Spinal cord (tissue), 10 donors: Measurements from ENCODE around the gene TLE2. TPM values are rescaled to one million over a fixed set of nuclear protein-coding genes. Genes with fewer than 3 reads are reported as not detected.
A peak's percentile ranks its signal among the peaks of the same experiment; 100 is the strongest.

Experiments used
- DNase-seq, 6 donors: peaks; one replicate each; pipeline versions ENCODE4 v3.0.0 to v3.0.0-alpha.2; 2013 to 2015; ENCODE audit warnings: low spot score in 6 of 6, low read depth in 4 of 6
- H3K27ac ChIP-seq: one replicate; pipeline ENCODE4 v1.5.1; 2013; ENCODE audit warnings: low read depth, low read length, control low read depth
- H3K27me3 ChIP-seq: one replicate; pipeline ENCODE4 v1.6.1; 2013; ENCODE audit warnings: low read length; ENCODE audit not compliant: control insufficient read depth, insufficient read depth
- H3K36me3 ChIP-seq: one replicate; pipeline ENCODE4 v1.6.1; 2013; ENCODE audit warnings: low read length; ENCODE audit not compliant: control insufficient read depth, insufficient read depth
- H3K4me1 ChIP-seq: one replicate; pipeline ENCODE4 v1.6.1; 2013; ENCODE audit warnings: low read length; ENCODE audit not compliant: control insufficient read depth, insufficient read depth
- H3K4me3 ChIP-seq: one replicate; pipeline ENCODE4 v1.5.1; 2013; ENCODE audit warnings: low read depth, low read length, control low read depth
- H3K9me3 ChIP-seq: one replicate; pipeline ENCODE4 v1.6.1; 2013; ENCODE audit warnings: low read length; ENCODE audit not compliant: control insufficient read depth, insufficient read depth
- WGBS: methylation state at CpG from one replicate; pipeline ENCODE4 v1.1.5; 2013; ENCODE audit warnings: missing lambda C conversion rate; ENCODE audit not compliant: insufficient coverage; 5-methylcytosine and 5-hydroxymethylcytosine counted together
- polyA plus RNA-seq, 2 donors: library from polyadenylated mRNA; unstranded; fragments of 120-200 nt; gene quantifications; one replicate each; pipeline ENCODE4 v1.2.1, GENCODE V29; 2013; ENCODE audit not compliant: insufficient read length in 2 of 2
- total RNA-seq, 2 donors: library from RNA; depleted of rRNA in 1 of 2; stranded (reverse); fragments of 120-200 nt in 1 of 2; fragments of >200 nt in 1 of 2; gene quantifications; one replicate each; pipeline versions ENCODE4 v1.2.3 to v1.2.4, GENCODE V29; 2013 to 2014
- donor health status: healthy.

The TLE2 gene
- total and polyA plus RNA-seq, 4 donors = 14.9 to 101 (median 52.6) TPM

- H3K4me1 ChIP-seq = peaks cover 52% of the 10 kb centered on the region
- 71% methylated on average over 3 of the region's 5 CpGs for WGBS
These were observed 2.5 kb upstream of the TLE2 start for GRCh38 chr19:3031607-3031867.

GRCh38 chr19:3028305-3029064 lies 595 bp downstream of the TLE2 start:
- H3K36me3 ChIP-seq = peaks cover 12% of the 10 kb centered on the region
- peak in 1 of 6 donors; percentile 41 for DNase-seq
- WGBS = 0% methylated on average over 35 of the region's 40 CpGs
- no peak overlapping the region for H3K27ac ChIP-seq
- peaks cover 36% of the 10 kb centered on the region for H3K4me1 ChIP-seq
- no peaks in the 10 kb centered on the region for H3K9me3 ChIP-seq
- peak overlapping the region; percentile 65 for H3K4me3 ChIP-seq
- peaks cover 55% of the 10 kb centered on the region for H3K27me3 ChIP-seq

More at GRCh38 chr19:3031607-3031867, 2.5 kb upstream of the TLE2 start:
- Histone ChIP-seq H3K27ac (no peak overlapping the region), H3K27me3 (peaks cover 52% of the 10 kb centered on the region), H3K4me3 (no peak overlapping the region), H3K9me3 (no peaks in the 10 kb centered on the region), H3K36me3 (peaks cover 5% of the 10 kb centered on the region)
- no peak for DNase-seq

- H3K27ac ChIP-seq = no peak overlapping the region
- peaks cover 12% of the 10 kb centered on the region for H3K36me3 ChIP-seq
- DNase-seq = no peak
- no peaks in the 10 kb centered on the region for H3K9me3 ChIP-seq
- H3K4me3 ChIP-seq = no peak overlapping the region
- peaks cover 35% of the 10 kb centered on the region for H3K4me1 ChIP-seq
- peaks cover 55% of the 10 kb centered on the region for H3K27me3 ChIP-seq
- 47% methylated on average over 4 of the region's 9 CpGs for WGBS
These were observed 1.1 kb downstream of the TLE2 start for GRCh38 chr19:3027981-3028304.

- no peak overlapping the region for H3K27ac ChIP-seq
- DNase-seq = no peak
- WGBS = 71% methylated on average over 2 of the region's 2 CpGs
- H3K27me3 ChIP-seq = peaks cover 52% of the 10 kb centered on the region
- H3K4me1 ChIP-seq = peaks cover 35% of the 10 kb centered on the region
- peaks cover 12% of the 10 kb centered on the region for H3K36me3 ChIP-seq
- H3K4me3 ChIP-seq = no peak overlapping the region
- no peaks in the 10 kb centered on the region for H3K9me3 ChIP-seq
These were observed 1.8 kb downstream of the TLE2 start for GRCh38 chr19:3027292-3027691.

- DNase-seq = no peak
- peaks cover 51% of the 10 kb centered on the region for H3K27me3 ChIP-seq
- H3K9me3 ChIP-seq = no peaks in the 10 kb centered on the region
- no peak overlapping the region for H3K27ac ChIP-seq
- H3K4me3 ChIP-seq = no peak overlapping the region
- H3K36me3 ChIP-seq = peaks cover 12% of the 10 kb centered on the region
- peaks cover 35% of the 10 kb centered on the region for H3K4me1 ChIP-seq
- 100% methylated on average over 1 of the region's 1 CpG for WGBS
These were observed 2.3 kb downstream of the TLE2 start for GRCh38 chr19:3026768-3027167.

GRCh38 chr19:3025549-3025886 lies 3.6 kb downstream of the TLE2 start:
- H3K27ac ChIP-seq = no peak overlapping the region
- no peaks in the 10 kb centered on the region for H3K9me3 ChIP-seq
- H3K27me3 ChIP-seq = peaks cover 40% of the 10 kb centered on the region
- no peak overlapping the region for H3K4me3 ChIP-seq
- DNase-seq = no peak
- peaks cover 35% of the 10 kb centered on the region for H3K4me1 ChIP-seq
- WGBS = 58% methylated on average over 8 of the region's 9 CpGs
- peaks cover 12% of the 10 kb centered on the region for H3K36me3 ChIP-seq

- no peak for DNase-seq
- Histone ChIP-seq H3K36me3 (peaks cover 12% of the 10 kb centered on the region), H3K4me1 (peaks cover 35% of the 10 kb centered on the region), H3K27me3 (peaks cover 35% of the 10 kb centered on the region), H3K27ac (no peak overlapping the region), H3K9me3 (no peaks in the 10 kb centered on the region), H3K4me3 (no peak overlapping the region)
- 31% methylated on average over 27 of the region's 30 CpGs for WGBS
These were observed 4.1 kb downstream of the TLE2 start for GRCh38 chr19:3024870-3025548.

GRCh38 chr19:3024509-3024869 lies 4.6 kb downstream of the TLE2 start:
- Histone ChIP-seq H3K9me3 (no peaks in the 10 kb centered on the region), H3K4me3 (no peak overlapping the region), H3K36me3 (peaks cover 14% of the 10 kb centered on the region), H3K27me3 (peaks cover 35% of the 10 kb centered on the region), H3K27ac (no peak overlapping the region), H3K4me1 (peaks cover 31% of the 10 kb centered on the region)
- 51% methylated on average over 4 of the region's 5 CpGs for WGBS
- no peak for DNase-seq

GRCh38 chr19:3020321-3020960 lies 8.6 kb downstream of the TLE2 start:
- H3K4me3 ChIP-seq = no peak overlapping the region
- peaks cover 10% of the 10 kb centered on the region for H3K4me1 ChIP-seq
- H3K36me3 ChIP-seq = peaks cover 24% of the 10 kb centered on the region
- no peak for DNase-seq
- peaks cover 11% of the 10 kb centered on the region for H3K27me3 ChIP-seq
- WGBS = 70% methylated on average over 18 of the region's 18 CpGs
- no peaks in the 10 kb centered on the region for H3K9me3 ChIP-seq
- no peak overlapping the region for H3K27ac ChIP-seq
